NCI-H748 treated with DMSO at 0.1 percent for 48 hours (cell line): Measurements from ENCODE around the gene SLC38A9.

ENCODE experiments used
- DNase-seq: peaks from one replicate; lab custom pipeline; 2025; lab: John Stamatoyannopoulos, UW

SLC38A9 gene

DNA sequence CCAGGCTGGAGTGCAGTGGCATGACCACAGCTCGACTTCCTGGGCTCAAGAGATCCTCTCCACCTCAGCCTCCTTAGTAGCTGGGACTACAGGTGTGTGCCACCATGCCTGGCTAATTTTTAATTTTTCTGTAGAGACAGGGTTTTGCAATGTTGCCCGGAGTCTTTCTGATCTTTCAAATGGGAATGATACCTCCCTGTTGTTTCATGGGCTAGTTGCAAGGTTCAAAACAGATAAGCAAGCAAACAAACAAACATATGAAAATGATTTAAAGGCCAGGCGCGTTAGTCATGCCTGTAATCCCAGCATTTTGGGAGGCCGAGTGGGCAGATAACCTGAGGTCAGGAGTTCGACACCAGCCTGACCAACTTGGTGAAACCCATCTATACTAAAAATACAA, 132.1 kb downstream of the SLC38A9 start:
- DNase-seq = no peak

DNA sequence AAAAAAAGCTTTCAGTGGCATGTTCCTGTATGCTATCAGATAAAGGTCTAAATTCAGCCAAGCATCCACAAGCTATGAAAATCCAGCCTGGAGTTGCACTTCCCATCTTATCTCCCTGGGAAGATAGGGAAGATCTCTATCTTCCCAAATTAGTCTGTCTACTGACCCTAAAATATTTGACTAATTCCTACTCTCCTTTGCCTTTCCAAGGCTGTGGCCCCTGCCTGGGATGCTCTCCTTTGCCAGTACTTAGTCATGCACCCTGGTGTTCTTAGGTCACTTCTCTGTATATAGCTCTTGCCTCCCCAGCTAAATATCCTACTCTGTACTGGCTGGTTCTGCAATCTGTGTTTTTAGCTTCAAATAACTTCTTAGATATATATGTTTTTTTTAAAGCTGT, 133.4 kb downstream of the SLC38A9 start:
- no peak for DNase-seq

DNA sequence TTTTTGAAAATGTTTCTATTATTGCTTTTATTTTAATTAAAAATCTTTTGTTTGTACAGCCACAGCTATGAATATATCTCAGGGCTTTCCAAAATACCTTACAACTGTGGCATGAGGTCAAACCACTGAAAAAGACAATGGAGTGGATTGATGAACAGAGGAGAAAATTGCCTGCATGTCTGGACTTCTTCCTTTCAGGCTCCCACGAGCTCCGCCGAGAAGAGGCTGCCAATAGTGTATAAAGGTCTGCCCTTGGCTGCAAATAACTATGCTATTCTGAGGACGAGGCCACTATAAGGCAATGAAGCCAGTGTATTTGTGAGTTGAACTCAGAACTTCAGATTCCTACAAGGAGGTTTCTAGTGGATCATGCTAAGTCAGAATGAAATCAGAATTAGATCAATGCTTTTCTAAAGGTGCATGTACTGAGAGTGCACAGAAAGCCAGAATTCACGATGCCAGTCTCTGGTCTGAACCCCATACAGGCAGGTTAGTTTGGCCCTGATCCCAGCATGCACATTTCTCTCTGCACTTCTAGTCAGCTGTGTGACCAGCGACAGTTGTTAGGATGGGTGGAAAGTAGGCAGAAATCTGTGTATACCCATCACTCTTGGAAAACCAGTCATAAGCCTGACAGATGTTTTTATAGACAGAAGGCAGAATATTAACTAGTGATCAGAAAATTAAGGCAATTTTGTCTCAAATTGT, 134.6 kb downstream of the SLC38A9 start:
- no peak for DNase-seq

DNA sequence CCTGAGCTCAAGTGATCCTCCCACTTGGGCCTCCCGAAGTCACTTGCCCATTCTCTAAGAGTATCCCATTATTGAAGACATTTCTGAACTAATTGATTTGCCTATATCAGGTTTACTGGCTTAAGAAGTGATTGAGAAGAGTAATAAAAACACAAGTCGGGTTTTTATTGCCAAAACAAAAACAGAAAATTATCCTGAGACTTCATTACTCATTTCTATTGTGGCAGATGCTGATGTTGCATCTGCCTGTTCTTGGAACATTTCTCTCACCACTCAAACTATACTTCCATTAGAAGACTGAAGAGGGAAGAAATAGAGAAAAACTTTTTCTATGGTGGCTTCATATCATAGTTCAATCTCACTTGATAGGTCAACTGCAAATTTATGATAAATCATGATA, 135.5 kb downstream of the SLC38A9 start:
- no peak for DNase-seq
